HG02885 (cell line): ENCODE results near the gene SLCO3A1.

Experiments used
- ATAC-seq: cut with Tn5 transposase; IDR thresholded peaks from one replicate; pipeline ENCODE4 v1.9.1; 2021; ENCODE audit warnings: mild to moderate bottlenecking; ENCODE audit not compliant: unreplicated experiment, poor library complexity

The SLCO3A1 gene

DNA sequence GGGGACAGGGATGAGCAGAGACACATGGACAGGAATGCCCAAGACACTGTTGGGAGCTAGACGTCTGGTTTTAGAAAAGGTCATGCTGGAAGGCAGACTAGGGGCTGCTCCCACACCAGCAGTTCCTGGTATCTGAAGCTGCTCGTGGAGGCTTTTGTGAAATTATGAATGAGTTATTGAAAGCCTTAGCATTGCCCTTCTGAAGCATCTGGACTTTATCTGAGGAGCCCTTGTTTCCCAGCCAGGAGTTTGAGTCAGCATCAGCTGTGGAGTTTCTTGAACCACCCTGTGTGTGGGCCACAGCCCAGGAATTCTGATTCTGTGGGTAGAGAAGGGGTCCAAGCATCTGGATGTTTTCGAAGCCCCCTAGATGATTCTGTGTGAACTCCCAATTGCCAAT is 258.7 kb downstream of the SLCO3A1 start:
- no peak for ATAC-seq

DNA sequence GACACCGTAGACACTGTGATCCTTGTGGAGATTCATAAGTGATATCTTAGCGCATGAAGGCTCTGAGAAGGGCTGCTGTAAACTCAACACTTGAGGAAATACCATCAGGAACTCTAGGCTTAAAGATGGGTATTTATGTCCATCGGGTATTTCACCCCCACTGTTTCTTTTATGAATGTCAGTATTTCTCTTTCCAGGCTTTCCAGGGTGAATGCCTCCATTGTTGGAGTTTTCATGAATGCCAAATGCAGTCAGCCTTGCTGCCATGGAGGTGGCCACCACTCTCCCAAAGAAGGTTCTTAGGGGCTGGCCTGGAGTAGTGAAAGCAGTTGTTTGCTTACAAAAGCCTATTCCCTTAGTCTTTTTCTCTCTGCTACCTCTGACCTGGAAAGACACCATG is 259.2 kb downstream of the SLCO3A1 start:
- no peak for ATAC-seq

DNA sequence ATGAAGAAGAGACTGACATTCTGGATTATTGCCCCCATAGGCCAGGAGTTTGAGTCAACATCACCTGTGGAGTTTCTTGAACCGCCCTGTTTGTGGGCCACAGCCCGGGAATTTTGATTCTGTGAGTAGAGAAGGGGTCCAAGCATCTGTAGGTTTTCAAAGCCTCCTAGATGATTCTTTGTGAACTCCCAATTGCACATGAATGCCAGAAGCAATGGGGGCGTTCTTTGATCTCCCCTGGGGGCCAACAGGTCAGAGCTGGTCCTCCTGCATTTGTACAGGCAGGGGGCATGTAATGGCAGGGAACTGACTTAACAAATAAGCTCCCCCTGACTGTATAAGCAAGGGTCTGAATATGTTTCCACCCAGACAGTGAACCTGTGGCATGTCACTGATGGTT is 260.3 kb downstream of the SLCO3A1 start:
- ATAC-seq = no peak

DNA sequence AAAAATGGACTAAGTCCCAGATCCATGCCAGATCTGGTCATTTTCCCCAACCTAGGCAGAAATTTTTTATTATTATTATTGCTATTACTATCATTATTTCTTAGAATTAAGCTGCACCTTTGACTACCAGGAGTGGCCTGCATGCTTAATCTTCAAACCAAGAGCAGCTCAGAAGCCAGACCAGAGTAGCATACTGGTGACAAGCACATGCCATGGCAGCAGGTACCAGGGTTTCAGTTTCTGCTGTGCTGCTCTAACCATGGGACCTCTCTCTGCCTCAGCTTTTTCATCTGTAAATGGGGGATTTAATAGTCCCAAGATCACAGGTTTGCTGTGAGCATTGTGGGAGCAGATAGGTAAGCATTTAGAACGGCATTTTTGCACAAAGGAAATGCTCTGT is 262.3 kb downstream of the SLCO3A1 start:
- ATAC-seq = no peak

DNA sequence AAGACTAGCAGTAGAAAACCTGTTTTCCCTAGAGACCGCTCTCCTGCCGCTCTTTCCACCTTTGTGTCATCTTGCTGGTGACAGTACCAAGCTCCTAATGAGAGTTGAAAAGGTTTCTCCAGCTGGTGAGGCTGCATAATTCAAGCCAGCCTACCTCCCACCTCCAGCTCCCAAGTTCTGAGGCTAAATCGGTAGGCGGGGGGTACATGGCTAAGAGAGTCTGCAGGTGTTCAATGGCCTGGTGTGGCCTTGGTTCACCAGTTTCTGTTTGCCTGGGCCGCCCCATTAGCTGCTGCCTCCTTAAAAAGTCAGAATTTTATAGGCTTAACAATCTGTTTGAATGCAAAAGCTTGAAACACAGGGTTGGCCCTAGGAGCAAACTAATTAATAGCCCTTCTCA is 262.8 kb downstream of the SLCO3A1 start:
- ATAC-seq = no peak

DNA sequence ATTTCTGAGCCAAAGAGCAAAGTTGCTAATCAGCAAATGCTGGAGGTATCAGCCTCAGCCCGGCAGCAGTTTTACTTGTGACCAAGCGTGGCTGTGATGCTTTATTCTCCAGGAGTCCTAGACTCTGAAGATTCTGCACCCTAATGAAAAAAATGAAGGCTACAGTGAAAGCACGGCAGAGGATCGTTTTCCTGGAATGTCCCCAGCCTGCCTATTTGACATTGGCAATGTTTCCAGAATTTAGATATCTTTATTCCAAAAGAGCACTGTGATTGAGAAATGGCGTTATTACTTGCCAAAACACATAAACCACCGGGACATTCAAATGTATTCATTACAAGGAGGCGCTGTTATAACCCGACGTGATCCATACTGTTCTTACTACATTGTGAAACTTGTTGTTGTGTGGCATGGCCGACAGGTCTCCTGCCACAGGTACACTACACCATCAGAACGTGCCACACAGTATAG is 263.8 kb downstream of the SLCO3A1 start:
- ATAC-seq = no peak

DNA sequence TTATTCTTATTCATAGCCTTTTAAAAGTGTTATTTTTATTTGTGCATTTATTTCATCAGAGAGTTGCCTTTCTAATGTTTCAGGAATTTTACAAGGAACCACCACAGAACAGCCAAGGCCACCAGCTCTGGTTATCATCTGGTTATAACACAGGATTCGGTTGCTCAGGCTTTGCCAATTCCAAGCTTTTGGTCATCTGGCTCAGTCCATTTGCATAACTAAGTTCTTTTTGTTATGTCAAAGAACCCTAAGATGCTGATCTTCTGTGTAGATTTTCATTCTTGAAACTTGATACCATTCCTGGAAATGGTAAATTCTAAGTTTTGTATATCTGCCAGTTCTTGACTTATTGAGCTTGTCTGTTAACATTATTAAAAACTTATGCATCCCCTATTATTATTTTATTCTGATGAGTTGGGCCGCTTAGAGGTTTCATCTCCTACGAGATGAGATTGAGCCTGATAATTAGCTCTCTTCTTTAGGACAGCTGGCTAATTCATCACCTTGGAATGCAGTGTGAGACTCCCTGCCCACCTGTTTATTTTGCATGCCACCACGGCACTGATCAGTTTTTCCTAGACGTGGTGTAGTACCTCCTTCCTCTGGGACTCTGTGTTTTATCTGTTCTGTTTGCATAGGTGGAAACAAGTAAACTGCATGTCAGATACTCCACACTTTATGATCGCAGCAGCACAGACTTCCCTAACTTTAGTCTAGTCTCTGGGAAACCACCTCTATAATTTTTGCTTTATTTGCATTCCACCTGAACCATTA is 264.8 kb downstream of the SLCO3A1 start:
- no peak for ATAC-seq

DNA sequence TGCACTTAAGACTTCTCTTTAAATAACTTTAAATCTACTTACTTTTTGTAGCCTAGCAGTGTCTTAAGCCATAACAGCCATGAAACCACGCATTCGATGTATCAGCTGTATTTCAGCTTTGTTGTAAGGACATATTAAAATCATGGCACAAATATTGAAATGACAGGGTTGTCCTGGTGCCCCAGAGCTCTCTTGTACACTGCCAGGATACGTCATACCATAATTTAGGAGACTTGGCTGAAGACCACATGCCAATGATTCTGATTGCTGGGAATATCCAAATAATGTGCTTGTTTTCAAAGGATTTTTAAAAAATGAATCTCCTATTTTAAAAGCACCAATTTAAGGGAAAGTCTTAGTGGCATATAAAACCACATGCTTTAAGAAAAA is 265.4 kb downstream of the SLCO3A1 start:
- no peak for ATAC-seq

DNA sequence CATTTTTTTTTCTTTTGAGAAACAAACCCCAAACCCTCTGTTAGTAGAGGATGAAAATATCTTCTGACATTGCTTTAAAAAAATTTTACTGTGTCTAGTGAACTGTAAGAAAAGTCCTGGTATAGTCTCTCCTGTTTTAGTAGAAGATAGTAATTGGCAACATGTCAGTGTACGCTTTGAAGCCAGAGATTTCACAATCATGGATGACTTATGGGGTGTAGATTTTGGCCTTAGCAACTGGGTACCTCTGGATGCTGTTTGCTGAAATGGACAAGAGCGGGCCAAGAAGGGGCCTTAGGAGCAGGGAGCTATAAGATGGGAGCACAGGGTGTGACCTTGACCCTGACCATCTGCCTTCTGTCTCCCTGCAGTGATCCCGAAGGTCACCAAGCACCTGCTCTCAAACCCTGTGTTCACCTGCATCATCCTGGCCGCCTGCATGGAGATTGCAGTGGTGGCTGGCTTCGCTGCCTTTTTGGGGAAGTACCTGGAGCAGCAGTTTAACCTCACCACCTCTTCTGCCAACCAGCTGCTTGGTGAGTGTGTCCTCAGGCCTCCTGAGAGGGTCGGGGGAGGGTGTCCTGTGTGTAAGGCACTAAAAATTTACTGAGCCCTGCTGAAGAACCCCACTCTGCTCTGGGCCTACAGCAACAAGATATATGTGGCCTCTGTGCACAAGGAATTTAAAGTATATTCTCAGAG is 266.7 kb downstream of the SLCO3A1 start:
- no peak for ATAC-seq

DNA sequence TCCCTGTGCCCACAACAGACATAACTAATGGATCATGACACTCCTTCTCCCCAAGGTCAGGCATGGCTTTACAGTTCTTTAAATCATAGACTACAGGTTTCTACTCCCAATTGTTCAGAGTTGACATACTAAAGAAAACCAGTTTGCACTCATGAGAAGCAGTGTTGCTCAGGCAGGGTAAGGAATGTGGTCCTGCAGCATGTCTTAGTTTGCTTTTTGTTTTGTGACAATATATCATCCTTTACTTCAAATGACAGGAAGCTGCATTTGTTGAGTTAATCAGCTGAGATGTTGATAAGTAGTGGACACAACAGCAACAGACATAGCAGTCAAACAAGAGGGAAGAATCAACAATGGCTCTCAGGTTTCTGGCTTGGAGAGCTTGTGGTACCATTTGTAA is 267.5 kb downstream of the SLCO3A1 start:
- ATAC-seq = no peak

DNA sequence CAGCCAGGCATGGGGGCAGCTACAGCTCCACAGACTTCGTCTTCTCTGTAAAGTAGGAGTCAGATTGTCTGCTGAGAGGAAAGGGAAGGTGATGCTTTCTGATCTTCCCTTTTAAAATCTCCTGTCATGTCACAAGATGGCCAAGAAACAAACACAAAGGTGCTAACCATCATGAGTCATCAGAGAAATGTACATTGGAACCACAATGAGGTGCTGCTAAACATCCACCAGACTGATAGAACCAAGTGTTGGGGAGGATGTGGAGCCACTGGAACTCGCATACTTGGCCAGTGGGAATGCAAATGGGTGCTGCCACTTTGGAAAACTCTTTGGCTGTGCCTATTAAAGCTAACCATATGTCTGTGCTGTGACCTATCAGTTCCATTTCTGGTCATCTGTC is 268.8 kb downstream of the SLCO3A1 start:
- ATAC-seq = no peak

DNA sequence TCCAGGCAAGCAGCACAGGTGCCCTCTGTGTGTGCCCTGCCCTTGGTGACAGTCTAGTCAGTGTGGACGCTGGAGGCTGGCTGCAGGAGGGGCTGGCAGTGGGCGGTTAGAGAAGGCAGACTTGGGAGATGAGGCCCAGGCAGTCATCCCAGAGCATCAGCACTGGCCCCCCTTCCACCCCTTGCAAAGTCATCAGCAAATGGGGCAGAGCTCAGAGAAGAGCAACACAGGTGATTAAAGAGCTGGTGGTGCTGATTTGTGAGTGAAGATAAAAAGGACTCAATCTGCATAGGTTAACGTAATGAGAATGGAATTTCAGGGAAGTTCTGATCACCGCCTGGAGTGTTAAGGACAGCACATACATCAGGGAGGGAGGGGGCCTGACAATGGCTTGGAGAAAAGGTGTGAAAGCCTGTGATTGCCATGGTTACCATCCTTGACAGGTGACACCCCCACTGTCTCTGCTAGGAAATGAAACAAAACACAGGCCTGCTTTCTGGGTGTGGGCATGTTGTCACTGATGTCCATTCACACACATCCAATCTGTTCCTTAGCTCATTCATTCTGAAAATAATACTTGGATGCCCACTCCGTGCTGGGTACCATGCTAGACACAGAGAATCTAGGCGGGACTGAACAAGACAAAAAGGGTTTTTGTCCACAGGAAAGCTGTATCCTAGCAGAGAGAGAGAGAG is 270.6 kb downstream of the SLCO3A1 start:
- ATAC-seq = no peak

DNA sequence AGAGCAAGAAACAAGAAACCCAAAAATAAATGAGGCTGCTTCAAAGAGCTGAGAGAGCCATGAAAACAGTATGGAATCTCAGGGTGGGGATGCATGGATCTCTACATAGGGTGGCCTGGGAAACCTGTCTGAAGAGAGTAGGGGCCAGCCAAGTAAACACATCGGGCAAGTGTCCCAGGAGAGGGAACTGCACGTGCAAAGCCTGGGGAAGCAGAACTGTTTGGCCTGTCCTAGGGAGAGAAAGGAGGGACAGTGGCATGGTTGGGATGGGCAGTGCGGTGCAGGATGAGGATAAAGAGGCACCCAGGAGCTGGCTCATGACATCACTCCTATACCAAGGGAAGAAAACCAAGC is 271.1 kb downstream of the SLCO3A1 start:
- ATAC-seq = no peak

DNA sequence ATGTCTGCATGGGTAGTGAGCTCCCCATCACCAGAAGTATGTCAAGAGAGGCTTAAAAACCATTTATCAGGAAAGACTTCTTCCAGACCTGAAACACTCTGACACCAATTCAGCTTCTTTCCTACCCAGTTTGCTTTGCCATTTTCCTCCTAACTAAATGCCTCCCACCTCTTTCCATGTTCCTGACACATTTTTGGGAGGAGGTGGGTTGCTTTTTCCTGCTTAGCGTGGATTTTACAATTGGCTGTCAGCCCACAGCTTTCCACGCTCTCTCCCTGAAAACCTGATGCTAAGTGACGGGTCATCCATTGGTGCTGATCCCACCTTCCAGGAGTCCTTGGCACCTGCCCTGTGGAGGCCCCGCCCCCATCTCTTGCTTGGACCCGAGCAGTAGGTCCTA is 275.3 kb downstream of the SLCO3A1 start:
- ATAC-seq = no peak

DNA sequence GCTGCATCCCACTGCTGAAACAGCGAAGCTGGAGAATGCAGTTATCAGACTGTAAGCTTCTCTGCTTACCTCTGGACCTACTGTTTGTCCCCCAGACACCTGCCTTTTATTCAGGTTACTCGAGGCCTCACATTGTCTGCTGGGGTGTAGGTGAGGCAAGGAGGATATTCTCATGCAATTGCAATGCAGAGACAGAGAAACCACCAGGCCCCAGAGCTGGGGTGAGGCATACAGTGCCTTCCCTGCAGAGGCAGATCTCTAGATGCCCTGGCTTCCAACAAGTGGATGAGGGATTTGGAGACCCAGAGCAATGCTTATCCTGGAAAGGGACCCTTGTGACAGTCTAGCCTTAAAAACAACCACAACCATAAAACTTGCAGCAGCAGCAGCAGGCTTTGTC is 276.7 kb downstream of the SLCO3A1 start:
- ATAC-seq = no peak

DNA sequence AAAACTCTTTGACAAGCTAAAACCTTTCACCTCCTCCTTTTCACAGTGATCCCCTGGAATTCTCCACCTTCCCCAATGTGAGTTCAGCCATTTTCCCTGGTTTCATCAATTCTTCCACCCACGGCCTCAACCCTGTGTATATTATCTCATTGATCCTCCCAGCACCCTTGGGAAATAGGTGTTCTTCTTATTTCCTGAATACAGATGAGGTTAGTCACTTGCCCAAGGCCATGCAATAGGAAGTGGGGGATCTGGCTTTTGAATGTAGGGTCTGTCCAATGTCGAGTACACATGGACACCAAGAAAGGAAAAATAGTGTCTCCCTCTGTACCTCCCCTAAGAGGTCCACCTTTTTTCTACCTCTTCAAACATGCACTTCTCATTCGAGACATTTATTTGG is 277.4 kb downstream of the SLCO3A1 start:
- ATAC-seq = no peak

DNA sequence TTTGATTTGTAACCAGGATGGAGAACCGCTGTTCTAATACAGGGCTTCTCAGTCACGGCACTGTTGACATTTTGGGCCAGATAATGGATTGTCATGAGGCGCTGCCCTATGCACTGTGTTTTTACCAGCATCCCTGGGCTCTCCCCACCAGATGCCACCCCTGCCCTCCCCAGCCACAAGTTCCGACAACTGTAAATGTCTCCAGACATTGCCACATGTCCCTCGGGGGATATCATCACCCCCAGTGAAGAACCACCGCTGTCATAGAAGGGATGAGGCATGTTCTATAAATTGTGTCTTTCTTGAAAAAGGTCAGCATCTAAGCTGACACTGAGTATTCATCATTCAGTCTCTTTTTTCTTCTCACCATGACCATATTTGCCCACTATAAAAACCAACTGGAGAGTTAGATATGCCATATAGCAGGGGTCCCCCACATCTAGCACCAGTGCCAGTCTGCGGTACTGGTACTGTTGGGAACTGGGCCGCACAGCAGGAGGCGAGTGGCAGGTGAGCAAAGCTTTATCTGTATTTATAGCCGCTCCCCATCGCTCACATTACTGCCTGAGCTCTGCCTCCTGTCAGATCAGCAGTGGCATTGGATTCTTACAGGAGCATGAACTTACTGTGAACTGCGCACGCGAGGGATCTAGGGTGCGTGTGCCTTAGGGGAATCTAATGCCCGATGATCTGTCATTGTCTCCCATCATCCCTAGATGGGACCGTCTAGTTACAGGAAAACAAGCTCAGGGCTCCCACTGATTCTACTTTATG is 279.7 kb downstream of the SLCO3A1 start:
- no peak for ATAC-seq

DNA sequence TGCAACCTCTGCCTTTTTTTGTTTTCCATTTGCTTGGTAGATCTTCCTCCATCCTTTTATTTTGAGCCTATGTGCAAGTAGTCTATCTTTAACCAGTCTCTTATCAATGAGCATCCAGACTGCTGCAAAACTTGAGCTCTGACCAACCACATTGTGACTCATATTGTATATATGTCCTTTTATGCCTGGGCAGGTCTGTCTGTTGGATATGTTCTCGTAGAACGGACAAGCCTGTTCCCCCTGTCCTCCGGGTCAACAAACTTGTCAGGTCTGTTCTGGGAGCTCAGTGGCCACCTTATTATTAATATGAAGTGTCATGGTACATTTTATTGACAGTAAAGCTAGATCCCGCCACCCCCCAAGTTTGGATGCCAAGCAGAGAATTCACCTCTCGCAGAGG is 287.3 kb downstream of the SLCO3A1 start:
- ATAC-seq = no peak

DNA sequence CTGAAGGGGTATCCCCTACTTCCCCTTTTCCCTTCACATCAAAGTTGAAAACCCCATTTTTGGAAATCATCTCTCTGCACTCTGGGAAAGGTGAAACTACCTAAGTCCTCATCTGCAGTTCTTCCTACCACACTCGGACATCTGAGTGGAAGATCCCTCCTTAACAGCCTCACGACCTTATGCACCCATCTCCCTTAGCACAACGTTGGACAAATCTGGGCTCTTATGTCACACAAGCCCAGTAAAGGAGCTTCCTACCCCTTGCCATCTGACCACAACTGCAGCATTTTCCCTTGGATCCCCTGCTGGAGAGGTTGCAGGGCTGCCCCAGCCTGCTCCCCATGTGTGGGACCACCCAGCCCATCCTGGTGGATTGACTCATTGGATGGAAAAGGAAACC is 288.1 kb downstream of the SLCO3A1 start:
- no peak for ATAC-seq
